Heart right ventricle (tissue), 16 donors: ENCODE results near the gene PLEKHA7. TPM values are rescaled to one million over a fixed set of nuclear protein-coding genes. Genes with fewer than 3 reads are reported as not detected.

ENCODE experiments used
- ATAC-seq, 8 donors: fragments of 200-7000 bp; cut with Tn5 transposase; one replicate each; pipeline ENCODE4 v1.9.1; 2020; ENCODE audit warnings: mild to moderate bottlenecking in 8 of 8, moderate library complexity in 8 of 8, moderate number of reproducible peaks in 1 of 8
- DNase-seq, 2 donors: peaks; one replicate each; pipeline ENCODE4 v3.0.0-alpha.2; 2020
- H3K27ac ChIP-seq, 10 donors: fragments of 200-600 bp; sonication (generic) in 2 of 10; one replicate each; pipeline versions ENCODE4 v1.5.0 to v1.8.0; 2020 to 2022; ENCODE audit warnings: mild to moderate bottlenecking in 3 of 10
- H3K27me3 ChIP-seq, 7 donors: fragments of 200-600 bp; one replicate each; pipeline ENCODE4 v1.8.0; 2021 to 2022; ENCODE audit warnings: mild to moderate bottlenecking in 2 of 7
- H3K36me3 ChIP-seq, 9 donors: fragments of 200-600 bp; sonication (generic) in 1 of 9; one replicate each; pipeline versions ENCODE4 v1.5.0 to v1.8.0; 2020 to 2022; ENCODE audit warnings: mild to moderate bottlenecking in 2 of 9
- H3K4me1 ChIP-seq, 9 donors: fragments of 200-600 bp; sonication (generic) in 1 of 9; one replicate each; pipeline versions ENCODE4 v1.5.0 to v1.8.0; 2020 to 2022; ENCODE audit warnings: mild to moderate bottlenecking in 4 of 9
- H3K4me3 ChIP-seq, 10 donors: fragments of 200-600 bp; sonication (generic) in 2 of 10; one replicate each; pipeline versions ENCODE4 v1.5.0 to v1.8.0; 2020 to 2022; ENCODE audit warnings: mild to moderate bottlenecking in 7 of 10, moderate library complexity in 2 of 10
- H3K9me3 ChIP-seq, 11 donors: fragments of 200-600 bp in 10 of 11; sonication (generic) in 2 of 11; one replicate each; pipeline versions ENCODE4 v1.5.0 to v1.8.0; 2013 to 2022; ENCODE audit warnings: mild to moderate bottlenecking in 2 of 11, control low read depth in 1 of 11, moderate library complexity in 1 of 11
- WGBS, 2 donors: extraction: QIAGEN DNeasy Blood & Tissue Kit; methylation state at CpG; one replicate each; pipeline ENCODE4 v1.1.7; 2013; ENCODE audit warnings: inconsistent platforms in 1 of 2; 5-methylcytosine and 5-hydroxymethylcytosine counted together
- intact Hi-C, 10 donors: fragments of 100-400 bp; cut with DNase I; formaldehyde crosslinking; loops; one replicate each; pipeline versions ENCODE4 v1.11.1 to v1.14.2; 2022
- polyA plus RNA-seq, 2 donors: library from polyadenylated mRNA; stranded (reverse); fragments of 200-250 nt; gene quantifications; one replicate each; pipeline ENCODE4 v1.2.3, GENCODE V29; 2013
- total RNA-seq, 10 donors: library from RNA; stranded (reverse); fragmentation: NEBNext Ultra II Directional in 3 of 10; extraction: Animal tissue kit (Norgen Biotek cat#: 25700) in 3 of 10; gene quantifications; one replicate each; pipeline versions ENCODE4 v1.2.1 to v1.2.4, GENCODE V29; 2021 to 2023
- TF ChIP-seq, protein P1 (sequence below), 9 donors: fragments of 200-600 bp; sonication (generic) in 2 of 9; IDR thresholded peaks; one replicate each; pipeline versions ENCODE4 v1.5.0 to v1.8.0; 2021 to 2022; ENCODE audit warnings: antibody characterized with exemption in 9 of 9, mild to moderate bottlenecking in 5 of 9, moderate library complexity in 1 of 9
- donor health status: Arrhythmogenic right ventricular cardiomyopathy.
- donor health status: ischemic (EF 13 %, LVEDD 7.1; RV severe dilation, severe dysfunction).
- donor health status: healthy with polysubstance abuse.
- donor health status: DM: no; HTN: yes; CAD: no.
- donor health status: DM: no; HTN: no; CAD: no.
- donor health status: ischemic (EF 25% LVEDD 6.9; RV normal size, moderate dysfunction).
- donor health status: ischemic (EF 25% LVEDD 5.7; RV mildly dilated, moderate dysfunction).
- donor health status: healthy.
- donor health status: DM: yes; HTN: yes; CAD: no.
- donor health status: Ischemic cardiomyopathy.
- donor health status: ischemic (EF 35%, LVEDD 5.7; RV mildly dilated, moderate dysfunction).
- donor health status: nonischemic (EF 11% LVEDD 7.7; RV severe dilation, severe dysfunction).
- donor health status: DM: yes; HTN: yes; CAD: no.
- donor health status: PGD.
- donor health status: ischemic (EF 29% LVEDD 5.4; RV normal size, mild dysfunction).
- donor health status: nonischemic (EF 23%, LVEDD 6.1; RV moderate dilation, normal function).

PLEKHA7 gene
- total and polyA plus RNA-seq, 12 donors: 15.3 to 46.9 (median 24.0) TPM

GRCh38 chr11:16771350-16772140 is 242.7 kb downstream of the PLEKHA7 start:
- intact Hi-C loops: no loop called here
- Histone ChIP-seq H3K27ac (no peak overlapping the region), H3K9me3 (no peaks in the 10 kb centered on the region), H3K4me3 (no peak overlapping the region), H3K36me3 (no peaks in the 10 kb centered on the region), H3K27me3 (no peaks in the 10 kb centered on the region), H3K4me1 (peaks cover 0 to 8% (median 0%) of the 10 kb centered on the region in 9 donors)
- ATAC-seq: no peak
- DNase-seq: no peak
- TF ChIP-seq, protein P1, sequence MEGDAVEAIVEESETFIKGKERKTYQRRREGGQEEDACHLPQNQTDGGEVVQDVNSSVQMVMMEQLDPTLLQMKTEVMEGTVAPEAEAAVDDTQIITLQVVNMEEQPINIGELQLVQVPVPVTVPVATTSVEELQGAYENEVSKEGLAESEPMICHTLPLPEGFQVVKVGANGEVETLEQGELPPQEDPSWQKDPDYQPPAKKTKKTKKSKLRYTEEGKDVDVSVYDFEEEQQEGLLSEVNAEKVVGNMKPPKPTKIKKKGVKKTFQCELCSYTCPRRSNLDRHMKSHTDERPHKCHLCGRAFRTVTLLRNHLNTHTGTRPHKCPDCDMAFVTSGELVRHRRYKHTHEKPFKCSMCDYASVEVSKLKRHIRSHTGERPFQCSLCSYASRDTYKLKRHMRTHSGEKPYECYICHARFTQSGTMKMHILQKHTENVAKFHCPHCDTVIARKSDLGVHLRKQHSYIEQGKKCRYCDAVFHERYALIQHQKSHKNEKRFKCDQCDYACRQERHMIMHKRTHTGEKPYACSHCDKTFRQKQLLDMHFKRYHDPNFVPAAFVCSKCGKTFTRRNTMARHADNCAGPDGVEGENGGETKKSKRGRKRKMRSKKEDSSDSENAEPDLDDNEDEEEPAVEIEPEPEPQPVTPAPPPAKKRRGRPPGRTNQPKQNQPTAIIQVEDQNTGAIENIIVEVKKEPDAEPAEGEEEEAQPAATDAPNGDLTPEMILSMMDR (IDR thresholded peaks at IDR 0.05): no peak
- 83 to 88% methylated on average over 12 of the region's 12 CpGs for WGBS, 2 donors

- no peaks in the 10 kb centered on the region for H3K4me1 ChIP-seq
- intact Hi-C loops: no loop called here
- TF ChIP-seq, protein P1 (IDR thresholded peaks at IDR 0.05): no peak
- H3K36me3 ChIP-seq: no peaks in the 10 kb centered on the region
- DNase-seq: no peak
- 80 to 81% methylated on average over 11 of the region's 11 CpGs for WGBS, 2 donors
- H3K9me3 ChIP-seq: no peaks in the 10 kb centered on the region
- ATAC-seq: no peak
- no peaks in the 10 kb centered on the region for H3K27me3 ChIP-seq
- H3K27ac ChIP-seq: no peak overlapping the region
- H3K4me3 ChIP-seq: no peak overlapping the region
Observed at GRCh38 chr11:16770016-16770415, 244.2 kb downstream of the PLEKHA7 start.

GRCh38 chr11:16769386-16769785 is 244.8 kb downstream of the PLEKHA7 start:
- Histone ChIP-seq H3K36me3 (no peaks in the 10 kb centered on the region), H3K4me3 (no peak overlapping the region), H3K27ac (no peak overlapping the region), H3K4me1 (no peaks in the 10 kb centered on the region), H3K9me3 (no peaks in the 10 kb centered on the region), H3K27me3 (no peaks in the 10 kb centered on the region)
- no peak for ATAC-seq
- TF ChIP-seq, protein P1 (IDR thresholded peaks at IDR 0.05): no peak
- intact Hi-C loops: no loop called here
- DNase-seq: no peak
- 95% methylated on average over 4 of the region's 4 CpGs for WGBS, 2 donors

GRCh38 chr11:16767957-16768356 is 246.3 kb downstream of the PLEKHA7 start:
- DNase-seq: no peak
- Histone ChIP-seq H3K4me1 (no peaks in the 10 kb centered on the region), H3K27ac (no peak overlapping the region), H3K9me3 (no peaks in the 10 kb centered on the region), H3K27me3 (no peaks in the 10 kb centered on the region), H3K4me3 (no peak overlapping the region), H3K36me3 (no peaks in the 10 kb centered on the region)
- TF ChIP-seq, protein P1 (IDR thresholded peaks at IDR 0.05): no peak
- intact Hi-C loops: no loop called here
- WGBS, 2 donors: 87 to 89% methylated on average over 4 of the region's 4 CpGs
- no peak for ATAC-seq
